GM12891 (cell line): ENCODE measurements around the gene GPC6.

Source experiments
- PAX5 ChIP-seq: IDR thresholded peaks from 2 replicates; pipeline ENCODE4 v1.6.1; 2011; ENCODE audit warnings: low read length, moderate library complexity, mild to moderate bottlenecking; ENCODE audit not compliant: insufficient read depth, severe bottlenecking
- POLR2A ChIP-seq: IDR thresholded peaks from 2 replicates; pipeline ENCODE4 v1.6.1; 2011; ENCODE audit warnings: low read depth, low read length, control low read depth
- POLR2AphosphoS5 ChIP-seq: IDR thresholded peaks from 2 replicates; pipeline ENCODE4 v1.6.1; 2011; ENCODE audit warnings: low read depth, low read length, control low read depth
- POU2F2 ChIP-seq: IDR thresholded peaks from 2 replicates; pipeline ENCODE4 v1.6.1; 2011; ENCODE audit warnings: low read depth, mild to moderate bottlenecking, control low read depth, low read length, moderate library complexity
- TAF1 ChIP-seq: IDR thresholded peaks from 2 replicates; pipeline ENCODE4 v1.6.1; 2011; ENCODE audit warnings: low read depth, low read length, control low read depth

DNA sequence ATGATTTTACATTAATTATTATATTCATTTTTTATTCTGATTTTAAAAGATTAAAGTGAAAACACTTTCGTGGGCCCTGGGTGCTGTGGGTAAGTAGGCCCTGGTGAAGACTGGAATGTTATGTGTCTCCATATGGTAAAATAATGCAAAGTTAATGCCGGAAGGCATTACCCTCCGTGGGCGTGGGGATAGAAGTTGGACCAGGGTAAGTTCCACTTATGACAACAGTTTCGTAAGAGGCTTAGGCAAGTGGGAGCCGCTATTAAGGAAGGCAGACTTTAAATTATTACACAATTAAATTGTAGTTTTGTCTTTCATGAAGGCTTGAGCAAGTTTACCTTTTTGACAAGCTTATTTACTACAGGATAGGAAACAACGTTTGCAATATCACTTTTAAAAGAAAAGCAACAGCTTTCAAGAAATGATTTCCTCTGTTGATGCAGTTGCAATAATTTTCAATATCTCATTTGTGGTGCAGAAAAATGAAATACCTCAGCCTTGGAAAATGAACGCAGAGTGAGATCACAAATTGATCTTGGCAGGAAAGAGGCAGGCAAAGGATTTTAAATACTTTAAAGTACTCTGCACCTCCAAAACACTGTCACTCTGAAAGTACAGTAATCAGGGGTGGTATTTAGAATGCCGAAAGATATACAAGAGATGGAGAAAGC is 942.3 kb downstream of the GPC6 start:
- TF ChIP-seq POLR2A: no peak
- no peak for TF ChIP-seq POLR2AphosphoS5
- no peak for TF ChIP-seq TAF1
- TF ChIP-seq PAX5: no peak
- TF ChIP-seq POU2F2: no peak
